GM23338 (cell line): Measurements from ENCODE around the gene SNU13. TPM values are rescaled to one million over a fixed set of nuclear protein-coding genes. Genes with fewer than 3 reads are reported as not detected.

Source experiments
- ATAC-seq: fragments of 200-7000 bp; cut with Tn5 transposase; 3 replicates; pipeline ENCODE4 v1.9.1; 2020
- DNase-seq: peaks from one replicate; pipeline ENCODE4 v3.0.0-alpha.2; 2015; ENCODE audit warnings: low spot score
- H2AFZ ChIP-seq: fragments of 200-600 bp; sonication (generic); 2 replicates; pipeline ENCODE4 v1.8.0; 2016; ENCODE audit warnings: antibody characterized with exemption, mild to moderate bottlenecking, moderate library complexity
- H3F3A ChIP-seq: fragments of 200-600 bp; sonication (generic); replicated peaks from 2 replicates; pipeline ENCODE4 v1.8.0; 2017; ENCODE audit warnings: antibody characterized with exemption, mixed run types, low read depth
- H3K27ac ChIP-seq: fragments of 200-600 bp; sonication (generic); 2 replicates; pipeline ENCODE4 v1.6.1; 2016; ENCODE audit warnings: low read depth
- H3K27me3 ChIP-seq: fragments of 200-600 bp; sonication (generic); 2 replicates; pipeline ENCODE4 v1.8.0; 2016; ENCODE audit warnings: mild to moderate bottlenecking, mixed run types, moderate library complexity; ENCODE audit not compliant: insufficient read depth
- H3K36me3 ChIP-seq: fragments of 200-600 bp; sonication (generic); 2 replicates; pipeline ENCODE4 v1.8.0; 2016; ENCODE audit warnings: mild to moderate bottlenecking; ENCODE audit not compliant: insufficient read depth
- H3K4me1 ChIP-seq: fragments of 200-600 bp; sonication (generic); 2 replicates; pipeline ENCODE4 v1.8.0; 2016; ENCODE audit warnings: mild to moderate bottlenecking, moderate library complexity; ENCODE audit not compliant: insufficient read depth
- H3K4me2 ChIP-seq: fragments of 200-600 bp; sonication (generic); 2 replicates; pipeline ENCODE4 v1.7.1; 2017; ENCODE audit warnings: mixed run types
- H3K4me3 ChIP-seq: fragments of 200-600 bp; sonication (generic); 2 replicates; pipeline ENCODE4 v1.6.1; 2016; ENCODE audit warnings: mixed run types
- H3K79me2 ChIP-seq: fragments of 200-600 bp; sonication (generic); replicated peaks from 2 replicates; pipeline ENCODE4 v1.8.0; 2017; ENCODE audit warnings: mild to moderate bottlenecking; ENCODE audit not compliant: insufficient read depth
- H3K9me2 ChIP-seq: fragments of 200-600 bp; sonication (generic); 2 replicates; pipeline ENCODE4 v1.8.0; 2017; ENCODE audit not compliant: insufficient read depth
- H4K20me1 ChIP-seq: fragments of 200-600 bp; sonication (generic); replicated peaks from 2 replicates; pipeline ENCODE4 v1.8.0; 2017; ENCODE audit warnings: mild to moderate bottlenecking; ENCODE audit not compliant: insufficient read depth
- H3K27ac Mint-ChIP-seq: 2 replicates; pipeline ENCODE4 v1.8.0; 2020; ENCODE audit warnings: inconsistent platforms, mild to moderate bottlenecking, moderate library complexity, mixed read lengths
- H3K27me3 Mint-ChIP-seq: 3 replicates; pipeline ENCODE4 v1.8.0; 2022; ENCODE audit warnings: low read depth, mild to moderate bottlenecking, moderate library complexity, mixed read lengths, inconsistent platforms; ENCODE audit not compliant: insufficient read depth, poor library complexity
- H3K36me3 Mint-ChIP-seq: 3 replicates; pipeline ENCODE4 v1.8.0; 2021; ENCODE audit warnings: low read depth, mild to moderate bottlenecking, inconsistent platforms, moderate library complexity, mixed read lengths
- H3K4me1 Mint-ChIP-seq: 3 replicates; pipeline ENCODE4 v1.8.0; 2020; ENCODE audit warnings: mild to moderate bottlenecking, inconsistent platforms, mixed read lengths
- H3K4me3 Mint-ChIP-seq: 3 replicates; pipeline ENCODE4 v1.8.0; 2021; ENCODE audit warnings: moderate library complexity, mild to moderate bottlenecking, inconsistent platforms, mixed read lengths
- H3K9me3 Mint-ChIP-seq: 3 replicates; pipeline ENCODE4 v1.8.0; 2020; ENCODE audit warnings: moderate library complexity, mild to moderate bottlenecking, inconsistent platforms, mixed read lengths
- ETS1 ChIP-seq: IDR thresholded peaks from 2 replicates; pipeline ENCODE4 v1.6.1; 2016; ENCODE audit warnings: antibody characterized with exemption
- EZH2 ChIP-seq: fragments of 200-600 bp; sonication (generic); IDR thresholded peaks from one replicate; pipeline ENCODE4 v1.8.0; 2017; ENCODE audit warnings: antibody characterized with exemption, mild to moderate bottlenecking, low read depth; ENCODE audit not compliant: unreplicated experiment
- EZH2phosphoT487 ChIP-seq: fragments of 200-600 bp; sonication (generic); IDR thresholded peaks from one replicate; pipeline ENCODE4 v1.8.1; 2018; ENCODE audit warnings: antibody characterized with exemption; ENCODE audit not compliant: unreplicated experiment
- POLR2AphosphoS5 ChIP-seq: IDR thresholded peaks from 2 replicates; pipeline ENCODE4 v1.6.1; 2016; ENCODE audit warnings: antibody characterized with exemption, low read depth
- REST ChIP-seq: IDR thresholded peaks from one replicate; pipeline ENCODE4 v1.6.1; 2018; ENCODE audit warnings: antibody characterized with exemption; ENCODE audit not compliant: unreplicated experiment
- STAT1 ChIP-seq: IDR thresholded peaks from one replicate; pipeline ENCODE4 v1.6.1; 2016; ENCODE audit warnings: antibody characterized with exemption; ENCODE audit not compliant: unreplicated experiment
- ZNF114 ChIP-seq: fragments of 250-450 bp; sonication (Bioruptor Pico); IDR thresholded peaks from 2 replicates; pipeline ENCODE4 v1.5.0; 2020; ENCODE audit warnings: mild to moderate bottlenecking, moderate library complexity
- polyA plus RNA-seq: library from polyadenylated mRNA; unstranded; fragments of >200 nt; fragmentation: Nextera tagmentation; extraction: Ambion mirVana; gene quantifications from 2 replicates; pipeline ENCODE4 v1.2.1, GENCODE V29; 2016
- total RNA-seq: library from RNA; depleted of rRNA; stranded (reverse); fragments of >200 nt; shearing (Covaris generic); gene quantifications from 2 replicates; pipeline ENCODE4 v1.2.3, GENCODE V29; 2014
- TF ChIP-seq, protein P1 (sequence below): fragments of 250-450 bp; sonication (Bioruptor Pico); IDR thresholded peaks from 2 replicates; pipeline ENCODE4 v1.5.0; 2020; ENCODE audit warnings: mild to moderate bottlenecking, moderate library complexity

Gene SNU13
- total and polyA plus RNA-seq, 2 experiments from 2014 or later = 163 to 464 TPM

DNA sequence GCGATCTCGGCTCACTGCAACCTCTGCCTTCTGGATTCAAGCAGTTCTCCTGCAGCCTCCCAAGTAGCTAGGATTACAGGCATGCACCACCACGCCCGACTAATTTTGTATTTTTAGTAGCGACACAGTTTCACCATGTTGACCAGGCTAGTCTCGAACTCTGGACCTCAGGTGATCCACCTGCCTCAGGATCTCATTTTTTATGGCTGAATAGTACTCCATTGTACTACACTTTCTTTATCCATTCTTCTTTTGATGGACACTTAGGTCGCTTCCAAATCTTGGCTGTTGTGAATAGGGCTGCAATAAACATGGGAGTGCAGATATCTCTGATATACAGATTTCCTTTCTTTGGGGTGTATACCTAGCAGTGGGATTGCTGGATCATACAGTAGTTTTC is 46.8 kb downstream of the SNU13 start (continued):
- TF ChIP-seq REST = no peak

GRCh38 chr22:41638748-41639147 is 49.9 kb downstream of the SNU13 start:
- ATAC-seq = no peak
- Histone ChIP-seq H3K27ac (no peak overlapping the region), H3K36me3 (peaks cover 76% of the 10 kb centered on the region), H3K4me1 (no peaks in the 10 kb centered on the region), H3K4me2 (no peak overlapping the region), H3K4me3 (no peak overlapping the region), H2AFZ (no peak overlapping the region), H3K27me3 (no peaks in the 10 kb centered on the region), H3K9me2 (no peaks in the 10 kb centered on the region), H3K79me2 (peaks cover 55% of the 10 kb centered on the region), H3F3A (peaks cover 3% of the 10 kb centered on the region; the same call in 1 of the 2 replicates), H4K20me1 (peaks cover 32% of the 10 kb centered on the region)
- Mint-ChIP-seq H3K27ac (no peak overlapping the region), H3K9me3 (no peaks in the 10 kb centered on the region), H3K36me3 (peaks cover 88% of the 10 kb centered on the region), H3K27me3 (peaks cover 4% of the 10 kb centered on the region), H3K4me3 (no peak overlapping the region), H3K4me1 (no peaks in the 10 kb centered on the region)
- TF ChIP-seq ZNF114 (no peak), STAT1 (no peak), EZH2phosphoT487 (no peak), REST (no peak), ETS1 (no peak), POLR2AphosphoS5 (no peak), EZH2 (no peak)
- TF ChIP-seq, protein P1, sequence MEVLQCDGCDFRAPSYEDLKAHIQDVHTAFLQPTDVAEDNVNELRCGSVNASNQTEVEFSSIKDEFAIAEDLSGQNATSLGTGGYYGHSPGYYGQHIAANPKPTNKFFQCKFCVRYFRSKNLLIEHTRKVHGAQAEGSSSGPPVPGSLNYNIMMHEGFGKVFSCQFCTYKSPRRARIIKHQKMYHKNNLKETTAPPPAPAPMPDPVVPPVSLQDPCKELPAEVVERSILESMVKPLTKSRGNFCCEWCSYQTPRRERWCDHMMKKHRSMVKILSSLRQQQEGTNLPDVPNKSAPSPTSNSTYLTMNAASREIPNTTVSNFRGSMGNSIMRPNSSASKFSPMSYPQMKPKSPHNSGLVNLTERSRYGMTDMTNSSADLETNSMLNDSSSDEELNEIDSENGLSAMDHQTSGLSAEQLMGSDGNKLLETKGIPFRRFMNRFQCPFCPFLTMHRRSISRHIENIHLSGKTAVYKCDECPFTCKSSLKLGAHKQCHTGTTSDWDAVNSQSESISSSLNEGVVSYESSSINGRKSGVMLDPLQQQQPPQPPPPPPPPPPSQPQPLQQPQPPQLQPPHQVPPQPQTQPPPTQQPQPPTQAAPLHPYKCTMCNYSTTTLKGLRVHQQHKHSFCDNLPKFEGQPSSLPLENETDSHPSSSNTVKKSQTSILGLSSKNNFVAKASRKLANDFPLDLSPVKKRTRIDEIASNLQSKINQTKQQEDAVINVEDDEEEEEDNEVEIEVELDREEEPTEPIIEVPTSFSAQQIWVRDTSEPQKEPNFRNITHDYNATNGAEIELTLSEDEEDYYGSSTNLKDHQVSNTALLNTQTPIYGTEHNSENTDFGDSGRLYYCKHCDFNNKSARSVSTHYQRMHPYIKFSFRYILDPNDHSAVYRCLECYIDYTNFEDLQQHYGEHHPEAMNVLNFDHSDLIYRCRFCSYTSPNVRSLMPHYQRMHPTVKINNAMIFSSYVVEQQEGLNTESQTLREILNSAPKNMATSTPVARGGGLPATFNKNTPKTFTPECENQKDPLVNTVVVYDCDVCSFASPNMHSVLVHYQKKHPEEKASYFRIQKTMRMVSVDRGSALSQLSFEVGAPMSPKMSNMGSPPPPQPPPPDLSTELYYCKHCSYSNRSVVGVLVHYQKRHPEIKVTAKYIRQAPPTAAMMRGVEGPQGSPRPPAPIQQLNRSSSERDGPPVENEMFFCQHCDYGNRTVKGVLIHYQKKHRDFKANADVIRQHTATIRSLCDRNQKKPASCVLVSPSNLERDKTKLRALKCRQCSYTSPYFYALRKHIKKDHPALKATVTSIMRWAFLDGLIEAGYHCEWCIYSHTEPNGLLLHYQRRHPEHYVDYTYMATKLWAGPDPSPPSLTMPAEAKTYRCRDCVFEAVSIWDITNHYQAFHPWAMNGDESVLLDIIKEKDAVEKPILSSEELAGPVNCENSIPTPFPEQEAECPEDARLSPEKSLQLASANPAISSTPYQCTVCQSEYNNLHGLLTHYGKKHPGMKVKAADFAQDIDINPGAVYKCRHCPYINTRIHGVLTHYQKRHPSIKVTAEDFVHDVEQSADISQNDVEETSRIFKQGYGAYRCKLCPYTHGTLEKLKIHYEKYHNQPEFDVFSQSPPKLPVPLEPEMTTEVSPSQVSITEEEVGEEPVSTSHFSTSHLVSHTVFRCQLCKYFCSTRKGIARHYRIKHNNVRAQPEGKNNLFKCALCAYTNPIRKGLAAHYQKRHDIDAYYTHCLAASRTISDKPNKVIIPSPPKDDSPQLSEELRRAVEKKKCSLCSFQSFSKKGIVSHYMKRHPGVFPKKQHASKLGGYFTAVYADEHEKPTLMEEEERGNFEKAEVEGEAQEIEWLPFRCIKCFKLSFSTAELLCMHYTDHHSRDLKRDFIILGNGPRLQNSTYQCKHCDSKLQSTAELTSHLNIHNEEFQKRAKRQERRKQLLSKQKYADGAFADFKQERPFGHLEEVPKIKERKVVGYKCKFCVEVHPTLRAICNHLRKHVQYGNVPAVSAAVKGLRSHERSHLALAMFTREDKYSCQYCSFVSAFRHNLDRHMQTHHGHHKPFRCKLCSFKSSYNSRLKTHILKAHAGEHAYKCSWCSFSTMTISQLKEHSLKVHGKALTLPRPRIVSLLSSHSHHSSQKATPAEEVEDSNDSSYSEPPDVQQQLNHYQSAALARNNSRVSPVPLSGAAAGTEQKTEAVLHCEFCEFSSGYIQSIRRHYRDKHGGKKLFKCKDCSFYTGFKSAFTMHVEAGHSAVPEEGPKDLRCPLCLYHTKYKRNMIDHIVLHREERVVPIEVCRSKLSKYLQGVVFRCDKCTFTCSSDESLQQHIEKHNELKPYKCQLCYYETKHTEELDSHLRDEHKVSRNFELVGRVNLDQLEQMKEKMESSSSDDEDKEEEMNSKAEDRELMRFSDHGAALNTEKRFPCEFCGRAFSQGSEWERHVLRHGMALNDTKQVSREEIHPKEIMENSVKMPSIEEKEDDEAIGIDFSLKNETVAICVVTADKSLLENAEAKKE = no peak
- DNase-seq = no peak
